Non-pigmented ciliary epithelial cell (primary cell): Measurements from ENCODE around the gene PLEKHM1.
"Not testable (repeated sequence)": the region's sequence is repeated elsewhere in the genome, so short reads cannot be mapped to it uniquely, and the experiment has no call there.

Source experiments
- DNase-seq: peaks from one replicate; pipeline ENCODE4 v3.0.0-alpha.2; 2010; ENCODE audit warnings: low read depth

Gene PLEKHM1

DNA sequence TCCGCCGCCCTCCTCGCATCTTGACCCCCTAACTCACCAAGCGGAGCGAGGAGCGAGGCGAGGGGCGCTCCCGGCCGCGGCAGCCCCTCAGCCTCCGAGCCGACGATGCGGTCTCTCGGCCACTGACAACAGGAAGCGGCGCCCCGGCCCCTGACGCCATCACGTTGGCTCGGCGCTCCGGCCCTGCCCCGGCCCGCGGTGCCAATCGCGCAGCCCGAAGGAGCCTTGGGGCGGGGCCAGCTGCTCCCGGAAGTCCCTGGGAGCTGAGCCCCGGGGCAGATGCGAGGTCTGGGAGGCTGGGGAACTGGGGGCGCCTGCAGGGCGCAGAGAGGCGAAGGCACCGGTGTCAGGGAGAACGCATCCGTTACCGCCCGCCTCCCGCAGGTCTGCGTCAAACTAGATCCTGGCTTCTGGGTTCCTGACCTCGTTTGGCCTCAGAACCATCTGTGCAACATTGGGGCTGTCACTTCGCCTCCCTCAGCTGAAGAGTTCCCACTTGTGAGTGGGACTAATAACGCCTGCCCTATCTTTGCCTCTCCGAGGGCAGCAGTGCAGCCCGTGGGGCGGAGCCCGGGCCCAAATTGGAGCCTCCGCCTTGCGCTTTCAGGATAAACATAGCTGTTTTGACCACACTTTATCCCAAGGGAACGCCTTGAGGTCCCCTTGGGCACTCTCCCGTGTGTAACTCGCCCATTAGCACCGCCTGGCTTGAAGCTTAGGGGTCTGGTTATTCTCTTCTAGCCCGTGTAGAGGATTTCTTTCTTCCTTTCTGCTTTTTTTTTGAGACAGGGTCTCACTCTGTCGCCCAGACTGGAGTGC lies at the start of gene PLEKHM1:
Gene PLEKHM1 (minus strand): TSS at position 107 of the 819 bp plus-strand sequence. CDS start 8,237 bp downstream, outside the sequence.
- DNase-seq = not testable (repeated sequence)

DNA sequence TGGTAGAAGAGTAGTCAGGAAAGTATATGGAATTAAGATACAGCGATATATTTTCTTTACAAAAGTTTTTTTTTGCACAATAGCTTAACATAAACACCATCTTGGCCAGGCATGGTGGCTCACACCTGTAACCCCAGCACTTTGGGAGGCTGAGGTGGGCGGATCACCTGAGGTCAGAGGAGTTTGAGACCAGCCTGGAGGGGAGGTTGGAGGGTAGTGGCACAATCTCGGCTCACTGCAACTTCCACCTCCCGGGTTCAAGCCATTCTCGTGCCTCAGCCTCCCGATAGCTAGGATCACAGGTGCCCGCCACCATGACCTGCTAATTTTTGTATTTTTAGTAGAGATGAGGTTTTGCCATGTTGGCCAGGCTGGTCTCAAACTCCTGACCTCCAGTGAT lies 47.6 kb upstream of the PLEKHM1 start:
- DNase-seq = not testable (repeated sequence)

DNA sequence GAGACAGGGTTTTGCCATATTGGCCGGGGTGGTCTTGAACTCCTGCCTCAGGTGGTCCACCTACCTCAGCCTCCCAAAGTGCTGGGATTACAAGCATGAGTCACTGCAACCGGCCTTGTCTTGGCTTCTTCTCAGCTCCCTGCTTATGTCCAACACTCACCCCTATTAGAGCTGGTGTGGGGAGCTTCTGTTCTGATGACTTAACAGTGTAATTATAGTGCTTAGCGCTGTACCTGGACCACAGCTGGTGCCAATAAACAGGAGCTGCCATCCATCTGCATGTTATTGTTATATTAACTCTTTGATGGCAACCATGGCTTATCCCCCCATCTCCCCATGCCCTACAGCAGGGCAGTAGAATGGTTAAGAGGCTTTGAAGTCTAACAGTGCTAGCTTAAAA lies 15.6 kb upstream of the PLEKHM1 start:
- not testable (repeated sequence) for DNase-seq

- DNase-seq = not testable (repeated sequence)
These were observed 14.7 kb upstream of the PLEKHM1 start for GRCh38 chr17:45505183-45505582.

DNA sequence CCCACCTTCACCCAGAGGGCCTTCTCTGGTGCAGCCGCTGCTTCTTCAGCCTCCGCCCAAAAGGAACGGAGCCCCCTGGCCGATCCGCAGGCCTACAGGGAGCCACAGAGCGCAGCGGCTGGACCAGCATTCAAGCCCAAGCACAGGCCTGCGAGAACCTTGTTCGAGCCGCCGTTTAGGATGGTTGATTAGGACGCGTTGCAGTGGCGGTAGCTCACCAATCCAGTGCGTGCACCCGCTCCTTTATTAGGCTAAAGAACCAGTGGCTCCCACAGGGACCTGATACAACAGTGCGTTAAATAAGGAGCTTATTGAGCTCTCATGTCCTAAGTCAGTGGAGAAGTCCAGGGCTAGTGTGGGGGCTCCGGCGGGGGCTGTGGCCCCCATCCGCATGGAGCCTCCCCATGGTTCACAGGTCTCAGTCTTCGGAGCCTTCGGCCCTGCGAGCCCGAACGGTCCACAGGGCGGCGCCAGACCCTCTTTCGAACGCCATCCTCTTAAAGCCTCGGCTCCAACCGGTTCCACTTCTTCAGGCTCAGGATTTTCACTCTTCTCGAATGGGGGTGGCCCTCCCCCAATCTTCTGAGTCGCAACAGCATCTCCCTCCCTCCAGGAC lies 10.7 kb upstream of the PLEKHM1 start:
- DNase-seq = not testable (repeated sequence)

DNA sequence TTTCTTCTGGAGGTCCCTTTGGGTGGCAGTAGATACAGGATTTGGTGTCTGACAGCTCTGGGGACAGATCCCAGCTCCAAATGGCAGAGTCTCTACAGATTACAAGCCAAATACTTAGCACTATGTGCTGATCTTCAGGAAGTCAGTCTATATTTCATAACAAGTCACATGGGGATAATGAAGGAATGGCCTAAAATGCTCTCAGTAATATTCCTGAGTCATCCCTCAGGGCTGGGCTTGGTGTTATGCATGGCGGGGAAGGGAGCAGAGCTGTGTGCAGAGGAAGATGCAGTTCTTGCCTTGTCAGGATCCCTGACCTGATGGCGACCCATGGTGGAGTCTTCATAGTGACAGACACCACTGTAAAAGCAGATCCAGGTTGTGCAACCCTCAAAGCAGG lies 10.0 kb upstream of the PLEKHM1 start:
- not testable (repeated sequence) for DNase-seq

DNA sequence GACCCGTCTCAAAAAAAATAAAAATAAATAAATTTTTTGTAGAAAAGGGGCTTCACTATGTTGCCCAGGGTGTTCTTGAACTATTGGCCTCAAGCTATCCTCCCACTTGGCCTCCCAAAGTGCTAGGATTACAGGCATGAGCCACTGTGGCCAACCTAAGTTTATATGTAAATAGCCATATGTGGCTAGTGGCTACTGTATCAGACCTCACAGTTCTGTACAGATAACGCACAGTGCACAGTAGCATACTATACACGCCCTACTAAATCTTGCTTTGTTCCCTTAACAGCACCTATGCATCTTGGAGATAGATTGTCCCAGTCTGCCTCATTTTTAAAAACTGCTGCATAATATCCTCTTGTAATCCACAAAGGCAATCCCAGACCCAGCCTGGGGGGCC lies 8.7 kb upstream of the PLEKHM1 start:
- not testable (repeated sequence) for DNase-seq

GRCh38 chr17:45498377-45498776 lies 7.9 kb upstream of the PLEKHM1 start:
- DNase-seq = not testable (repeated sequence)

DNA sequence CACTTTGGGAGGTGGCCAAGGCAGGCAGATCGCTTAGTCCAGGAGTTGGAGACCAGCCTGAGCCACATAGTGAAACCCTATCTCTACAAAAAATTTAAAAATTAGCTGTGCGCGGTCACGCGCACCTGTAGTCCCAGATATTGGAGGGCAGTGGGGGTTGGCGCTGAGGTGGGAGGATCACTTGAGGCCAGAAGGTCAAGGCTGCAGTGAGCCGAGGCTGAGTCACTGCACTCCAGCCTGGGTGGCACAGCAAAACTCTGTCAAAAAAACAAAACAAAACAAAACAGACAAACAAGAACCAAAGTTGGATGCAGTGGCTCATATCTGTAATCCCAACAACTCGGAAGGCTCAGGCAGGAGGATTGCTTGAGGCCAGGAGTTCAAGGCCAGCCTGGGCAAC lies 6.9 kb upstream of the PLEKHM1 start:
- DNase-seq = not testable (repeated sequence)

- DNase-seq = not testable (repeated sequence)
These were observed 6.0 kb upstream of the PLEKHM1 start for GRCh38 chr17:45496507-45496906.

- not testable (repeated sequence) for DNase-seq
These were observed 4.0 kb upstream of the PLEKHM1 start for GRCh38 chr17:45494556-45494955.

DNA sequence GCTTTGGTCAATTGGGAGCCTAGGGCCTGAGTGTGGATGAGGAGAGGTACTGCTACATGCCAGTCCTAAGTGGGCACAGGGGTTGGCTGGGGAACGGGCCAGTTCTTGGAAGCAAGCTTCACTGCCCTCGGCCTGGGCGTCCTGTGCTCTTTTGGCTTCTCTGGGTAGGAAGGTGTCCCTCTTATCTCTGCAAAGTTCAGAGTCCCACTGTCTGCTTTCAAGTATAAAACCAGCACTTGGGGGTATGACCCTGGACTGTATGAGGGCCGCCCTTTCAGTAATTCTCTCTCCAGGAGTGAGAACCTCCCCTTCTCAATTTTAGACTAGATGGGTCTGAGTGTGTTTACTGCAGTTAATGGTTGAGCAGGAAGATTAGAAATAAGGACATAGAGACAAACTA lies 1.6 kb upstream of the PLEKHM1 start:
- DNase-seq = not testable (repeated sequence)

DNA sequence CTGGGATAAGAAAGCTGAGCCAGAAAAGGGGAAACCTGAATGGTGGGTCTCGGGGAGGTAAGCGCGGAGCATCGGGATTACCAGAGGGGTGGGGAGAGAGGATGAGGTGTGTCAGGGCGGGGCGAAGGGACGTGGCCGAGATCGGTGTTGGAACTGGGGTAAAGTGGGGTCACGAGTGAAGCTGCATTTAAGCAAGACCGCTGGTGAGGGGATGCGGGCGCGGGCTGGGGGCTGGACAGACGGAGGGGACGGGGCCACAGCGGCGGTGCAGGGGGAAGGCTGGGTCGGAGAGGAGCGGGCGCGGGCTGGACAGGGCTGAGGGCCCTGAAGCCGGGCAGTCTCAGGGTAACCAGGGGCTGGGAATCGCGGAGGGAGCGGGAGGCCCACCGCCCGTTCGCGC lies 323 bp downstream of the PLEKHM1 start:
- DNase-seq = not testable (repeated sequence)

- peak; percentile 44 for DNase-seq
These were observed 2.8 kb downstream of the PLEKHM1 start for GRCh38 chr17:45487704-45488103.

DNA sequence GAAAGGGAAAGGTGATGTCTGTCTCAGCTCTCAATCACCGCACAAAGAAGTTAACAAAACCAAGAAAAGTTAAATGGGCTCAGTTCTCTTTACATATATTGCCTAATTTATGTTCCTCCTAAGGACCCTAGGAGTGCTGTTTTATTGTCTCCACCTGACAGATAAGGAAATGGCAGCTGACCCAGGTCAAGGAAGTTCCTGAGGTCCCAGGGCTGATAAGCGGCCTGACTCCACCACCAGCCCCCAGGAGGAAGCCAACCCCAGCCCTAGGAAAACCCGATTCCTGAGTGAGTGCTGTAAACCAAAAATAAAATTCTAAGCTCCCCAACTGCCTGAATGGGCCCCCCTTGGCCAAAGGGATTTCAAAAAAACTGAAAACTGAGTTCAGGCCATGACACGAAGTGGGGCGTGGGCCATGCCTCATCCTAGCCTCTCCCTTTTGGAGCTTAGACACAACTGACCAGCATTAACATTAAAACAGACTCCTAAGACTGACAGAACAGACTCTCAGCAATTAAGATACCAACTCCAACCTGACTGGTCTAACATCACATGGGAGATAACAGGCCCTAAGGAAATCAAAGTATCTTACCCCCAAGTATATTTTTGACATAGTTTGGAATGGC lies 6.8 kb downstream of the PLEKHM1 start:
- not testable (repeated sequence) for DNase-seq

DNA sequence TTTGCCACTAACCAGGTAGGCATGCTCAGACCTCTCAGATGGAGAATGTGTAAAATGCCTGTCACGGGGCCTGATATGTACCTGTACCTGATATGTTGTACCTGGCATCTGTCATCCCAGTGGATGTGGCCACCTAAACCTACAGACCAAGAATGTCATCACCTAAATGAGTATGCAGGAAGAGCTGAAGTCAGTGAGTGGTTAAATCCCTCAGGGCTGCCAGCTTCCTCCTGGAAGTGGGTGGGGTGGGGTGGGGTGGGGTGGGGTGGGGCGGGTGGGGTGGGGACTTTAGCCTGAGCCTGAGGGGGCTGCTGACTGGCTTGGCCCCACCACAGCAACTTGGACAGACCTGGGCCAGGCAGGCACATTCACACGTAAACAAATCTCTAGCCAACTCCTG lies 7.3 kb downstream of the PLEKHM1 start:
- DNase-seq = not testable (repeated sequence)

GRCh38 chr17:45482317-45482716 lies 8.2 kb downstream of the PLEKHM1 start:
- DNase-seq = not testable (repeated sequence)

- DNase-seq = not testable (repeated sequence)
These were observed 15.1 kb downstream of the PLEKHM1 start for GRCh38 chr17:45475436-45475835.

GRCh38 chr17:45472249-45472648 lies 18.3 kb downstream of the PLEKHM1 start:
- not testable (repeated sequence) for DNase-seq

- DNase-seq = not testable (repeated sequence)
These were observed 21.3 kb downstream of the PLEKHM1 start for GRCh38 chr17:45469204-45469563.

- DNase-seq = not testable (repeated sequence)
These were observed 22.0 kb downstream of the PLEKHM1 start for GRCh38 chr17:45468293-45469203.
